ENCODE data around the gene RBMX. TPM values are rescaled to one million over a fixed set of nuclear protein-coding genes. Genes with fewer than 3 reads are reported as not detected.

RBMX gene
- total RNA-seq, 1 experiment from 2014 or later: 340 TPM

GRCh38 chrX:136849395-136849794 is 31.1 kb downstream of the RBMX start:
- no peak for DNase-seq (ENCODE audit: low read depth)

GRCh38 chrX:136847874-136848273 is 32.7 kb downstream of the RBMX start:
- no peak for DNase-seq (ENCODE audit: low read depth)

GRCh38 chrX:136839196-136839595 is 41.3 kb downstream of the RBMX start:
- no peak for DNase-seq (ENCODE audit: low read depth)

- DNase-seq (ENCODE audit: low read depth): no peak
Observed at GRCh38 chrX:136835761-136836160, 44.8 kb downstream of the RBMX start.

GRCh38 chrX:136829413-136829812 is 51.1 kb downstream of the RBMX start:
- DNase-seq (ENCODE audit: low read depth): no peak

GRCh38 chrX:136828830-136829229 is 51.7 kb downstream of the RBMX start:
- no peak for DNase-seq (ENCODE audit: low read depth)

GRCh38 chrX:136827026-136827425 is 53.5 kb downstream of the RBMX start:
- no peak for DNase-seq (ENCODE audit: low read depth)

- no peak for DNase-seq (ENCODE audit: low read depth)
Observed at GRCh38 chrX:136825771-136826170, 54.8 kb downstream of the RBMX start.

Small RNA genes within 50 kb of the gene (small RNA-seq; reads per million reads assigned to genes)
- gene SNORD61: not detected

Other genes with a start within 250 kb of the RBMX start
- not detected in 2 replicates for gene CD40LG, start 232.6 kb downstream of the RBMX start, total RNA-seq (2014; rRNA removed; shearing (Covaris generic))
- gene ARHGEF6, start 99.8 kb downstream of the RBMX start, total RNA-seq (2014; rRNA removed; shearing (Covaris generic)): 3.2 and 3.5 TPM in 2 replicates
- gene GPR101, start 153.3 kb upstream of the RBMX start, total RNA-seq (2014; rRNA removed; shearing (Covaris generic)): not detected in 2 replicates

Data from HT1080 (cell line).